HEK293 (cell line): Measurements from ENCODE around the gene JPH3.

ENCODE experiments used
- CTCF ChIP-seq: fragments of 450-650 bp; formaldehyde crosslinking; IDR thresholded peaks from 2 replicates; pipeline ENCODE4 v1.5.1; 2016; ENCODE audit warnings: missing biosample characterization, missing genetic modification characterization
- OVOL3 ChIP-seq: fragments of 450-650 bp; formaldehyde crosslinking; IDR thresholded peaks from 2 replicates; pipeline ENCODE4 v1.5.1; 2016; ENCODE audit warnings: missing biosample characterization, missing genetic modification characterization
- ZBTB20 ChIP-seq: fragments of 450-650 bp; formaldehyde crosslinking; IDR thresholded peaks from 2 replicates; pipeline ENCODE4 v1.5.1; 2016; ENCODE audit warnings: missing biosample characterization, missing genetic modification characterization
- ZNF521 ChIP-seq: fragments of 450-650 bp; formaldehyde crosslinking; IDR thresholded peaks from 2 replicates; pipeline ENCODE4 v1.5.1; 2017; ENCODE audit warnings: missing biosample characterization, mild to moderate bottlenecking, missing genetic modification characterization

- TF ChIP-seq ZNF521 (tag by site-specific recombination), result no peak
- TF ChIP-seq OVOL3 (tag by site-specific recombination), result no peak
- no peak for TF ChIP-seq ZBTB20 (tag by site-specific recombination)
- TF ChIP-seq CTCF (tag by site-specific recombination), result no peak
Measured at GRCh38 chr16:87584271-87584670, 18.0 kb upstream of the JPH3 start.
